Spleen (tissue), 7 donors: ENCODE results near the gene SASH3.

ENCODE experiments used
- POLR2AphosphoS5 ChIP-seq, 3 donors: sonication (generic); formaldehyde crosslinking; IDR thresholded peaks; one replicate each; pipeline ENCODE4 v1.5.1; 2017; ENCODE audit warnings: antibody characterized with exemption in 3 of 3
- TF ChIP-seq, protein P1 (sequence below), 11 experiments: fragments of 200-600 bp in 7 of 11; fragments of 450-650 bp in 4 of 11; sonication (generic) in 4 of 11; IDR thresholded peaks in 8 of 11; conservative IDR thresholded peaks in 3 of 11; 1 replicate in 7 of 11; 2 replicates in 4 of 11; pipeline versions ENCODE4 v1.4.0 to v1.8.0; 2016 to 2021; ENCODE audit warnings: antibody characterized with exemption in 11 of 11, inconsistent platforms in 4 of 11, mild to moderate bottlenecking in 1 of 11
- donor health status: DM: no; HTN: no; CAD: no; lungs with moderate emphysema.
- donor health status: DM: no; HTN: no; CAD: no.
- donor health status: DM: no; HTN: no; CAD: no.

DNA sequence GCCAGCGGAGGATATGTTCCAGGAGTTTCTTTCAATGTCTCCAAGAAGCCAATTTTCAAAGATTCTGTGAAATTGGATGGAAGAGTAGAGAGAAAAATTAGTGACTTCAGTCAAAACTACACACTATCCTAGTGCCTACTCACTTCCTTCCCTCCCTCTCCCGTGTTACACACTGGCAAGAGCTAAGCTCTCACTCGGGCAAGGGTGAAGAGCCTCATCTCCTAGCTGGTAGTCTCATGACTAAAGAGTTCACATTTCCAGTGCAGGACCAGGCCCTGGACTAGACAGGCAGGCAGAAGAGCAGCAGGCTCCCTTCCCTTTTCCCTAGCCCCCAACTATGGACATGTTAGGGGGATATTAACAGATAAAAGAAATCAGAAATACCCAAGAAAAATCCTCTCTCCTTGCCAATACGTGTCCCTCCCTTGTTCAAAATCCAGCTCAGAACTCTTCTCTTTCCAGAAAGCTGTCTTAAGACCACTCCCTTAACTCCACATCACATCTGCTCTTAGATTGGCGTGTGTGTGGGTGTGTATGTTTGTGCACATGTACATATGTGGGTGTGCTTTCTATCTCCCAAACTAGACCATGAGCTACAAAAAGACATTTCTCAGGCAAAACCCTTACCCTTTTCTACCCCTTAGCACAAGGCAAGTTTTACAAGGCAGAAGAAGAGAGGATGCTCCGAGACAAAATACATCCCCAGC is 34.1 kb downstream of the SASH3 start:
- no peak for TF ChIP-seq POLR2AphosphoS5 (IDR thresholded peaks at IDR 0.05)
- TF ChIP-seq, protein P1, sequence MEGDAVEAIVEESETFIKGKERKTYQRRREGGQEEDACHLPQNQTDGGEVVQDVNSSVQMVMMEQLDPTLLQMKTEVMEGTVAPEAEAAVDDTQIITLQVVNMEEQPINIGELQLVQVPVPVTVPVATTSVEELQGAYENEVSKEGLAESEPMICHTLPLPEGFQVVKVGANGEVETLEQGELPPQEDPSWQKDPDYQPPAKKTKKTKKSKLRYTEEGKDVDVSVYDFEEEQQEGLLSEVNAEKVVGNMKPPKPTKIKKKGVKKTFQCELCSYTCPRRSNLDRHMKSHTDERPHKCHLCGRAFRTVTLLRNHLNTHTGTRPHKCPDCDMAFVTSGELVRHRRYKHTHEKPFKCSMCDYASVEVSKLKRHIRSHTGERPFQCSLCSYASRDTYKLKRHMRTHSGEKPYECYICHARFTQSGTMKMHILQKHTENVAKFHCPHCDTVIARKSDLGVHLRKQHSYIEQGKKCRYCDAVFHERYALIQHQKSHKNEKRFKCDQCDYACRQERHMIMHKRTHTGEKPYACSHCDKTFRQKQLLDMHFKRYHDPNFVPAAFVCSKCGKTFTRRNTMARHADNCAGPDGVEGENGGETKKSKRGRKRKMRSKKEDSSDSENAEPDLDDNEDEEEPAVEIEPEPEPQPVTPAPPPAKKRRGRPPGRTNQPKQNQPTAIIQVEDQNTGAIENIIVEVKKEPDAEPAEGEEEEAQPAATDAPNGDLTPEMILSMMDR (IDR thresholded peaks at IDR 0.05 in 8 of 11, conservative IDR thresholded peaks at IDR 0.05 in 3 of 11): no peak
